HCT116 (cell line): ENCODE measurements around the gene NYAP1. TPM values are rescaled to one million over a fixed set of nuclear protein-coding genes. Genes with fewer than 3 reads are reported as not detected.

Experiments used
- ATAC-seq: fragments of 200-7000 bp; cut with Tn5 transposase; 2 replicates; pipeline ENCODE4 v1.9.1; 2020; ENCODE audit warnings: mild to moderate bottlenecking, moderate library complexity
- BruUV-seq: library from RNA; stranded (reverse); fragments of 400-500 nt; replicated peaks from 2 replicates; lab custom pipeline; 2021; lab: Mats Ljungman, UMichigan
- CTCF ChIA-PET: fragments of 300-600 bp; sonication (Branson Sonifier 250); formaldehyde crosslinking; loops from one replicate; lab custom pipeline; 2021; ENCODE audit warnings: antibody characterized with exemption; lab: Charles Lee
- POLR2A ChIA-PET: fragments of 300-600, 350-600 bp; sonication (Branson Sonifier 250); formaldehyde crosslinking; loops from one replicate; lab custom pipeline; 2021; ENCODE audit warnings: antibody characterized with exemption; lab: Charles Lee
- RAD21 ChIA-PET, 2 experiments: fragments of 300-600 bp; sonication (Branson Sonifier 250); formaldehyde crosslinking; loops; one replicate each; lab custom pipeline; 2023; ENCODE audit warnings: low total read pairs in 2 of 2; ENCODE audit not compliant: uncharacterized antibody in 2 of 2, unreplicated experiment in 2 of 2, low non-redundant PET in 1 of 2; lab: Charles Lee
- DNase-seq: peaks from one replicate; pipeline ENCODE4 v3.0.0-alpha.2; 2010; ENCODE audit warnings: low read depth, low spot score
- H2AFZ ChIP-seq: fragments of 200-600 bp; shearing (Covaris generic), sonication (generic); 2 replicates; pipeline ENCODE4 v1.6.1; 2017; ENCODE audit warnings: low read depth, mixed run types, mixed read lengths, antibody characterized with exemption, low read length; ENCODE audit not compliant: poor library complexity, severe bottlenecking
- H3K27ac ChIP-seq: 2 replicates; pipeline ENCODE4 v1.5.1; 2012; ENCODE audit warnings: low read depth, low read length
- H3K27me3 ChIP-seq: fragments of 200-600 bp; sonication (generic); 2 replicates; pipeline ENCODE4 v1.6.1; 2016; ENCODE audit warnings: mixed run types, low read length, mixed read lengths; ENCODE audit not compliant: insufficient read depth
- H3K36me3 ChIP-seq, 2 experiments: fragments of 200-500 bp in 1 of 2; fragments of 200-600 bp in 1 of 2; sonication (Bioruptor generic) in 1 of 2; sonication (generic) in 1 of 2; 2 replicates each; pipeline versions ENCODE4 v1.5.1 to v1.6.1; 2014 to 2016; ENCODE audit warnings: low read length in 2 of 2, inconsistent platforms in 1 of 2, mixed read lengths in 1 of 2, mixed run types in 1 of 2; ENCODE audit not compliant: insufficient read depth in 2 of 2, control insufficient read depth in 1 of 2
- H3K4me1 ChIP-seq, 2 experiments: fragments of 200-600 bp in 1 of 2; sonication (generic) in 1 of 2; 2 replicates each; pipeline versions ENCODE4 v1.5.1 to v1.6.1; 2012 to 2017; ENCODE audit warnings: low read length in 2 of 2, inconsistent platforms in 1 of 2, mild to moderate bottlenecking in 1 of 2, mixed read lengths in 1 of 2, mixed run types in 1 of 2, moderate library complexity in 1 of 2; ENCODE audit not compliant: insufficient read depth in 2 of 2, control insufficient read depth in 1 of 2
- H3K4me2 ChIP-seq: fragments of 200-600 bp; sonication (generic); 2 replicates; pipeline ENCODE4 v1.6.1; 2017; ENCODE audit warnings: mixed run types, low read length, mixed read lengths
- H3K4me3 ChIP-seq, 2 experiments: fragments of 200-600 bp in 1 of 2; sonication (generic) in 1 of 2; replicated peaks in 1 of 2; 2 replicates each; pipeline ENCODE4 v1.5.1; 2011 to 2016; ENCODE audit warnings: low read length in 2 of 2, control low read depth in 1 of 2, low read depth in 1 of 2, mild to moderate bottlenecking in 1 of 2, mixed read lengths in 1 of 2, mixed run types in 1 of 2
- H3K79me2 ChIP-seq: fragments of 200-600 bp; sonication (generic); 2 replicates; pipeline ENCODE4 v1.6.1; 2017; ENCODE audit warnings: mild to moderate bottlenecking, mixed run types, low read length, moderate library complexity, mixed read lengths; ENCODE audit not compliant: insufficient read depth
- H3K9ac ChIP-seq: fragments of 200-600 bp; sonication (generic); 2 replicates; pipeline ENCODE4 v1.6.1; 2016; ENCODE audit warnings: low read length, mixed read lengths
- H3K9me2 ChIP-seq: fragments of 200-600 bp; sonication (generic), shearing (Covaris generic); 2 replicates; pipeline ENCODE4 v1.6.1; 2017; ENCODE audit warnings: mixed run types, mild to moderate bottlenecking, moderate library complexity; ENCODE audit not compliant: insufficient read depth
- H3K9me3 ChIP-seq, 2 experiments: fragments of 200-500 bp in 1 of 2; fragments of 200-600 bp in 1 of 2; sonication (Bioruptor generic) in 1 of 2; sonication (generic) in 1 of 2; 2 replicates each; pipeline ENCODE4 v1.6.1; 2014 to 2017; ENCODE audit warnings: low read length in 2 of 2, mixed read lengths in 2 of 2, inconsistent platforms in 1 of 2, low read depth in 1 of 2, mild to moderate bottlenecking in 1 of 2, mixed run types in 1 of 2, moderate library complexity in 1 of 2; ENCODE audit not compliant: control insufficient read depth in 1 of 2, insufficient read depth in 1 of 2
- H4K20me1 ChIP-seq: fragments of 200-600 bp; sonication (generic), shearing (Covaris generic); 2 replicates; pipeline ENCODE4 v1.6.1; 2017; ENCODE audit warnings: mixed run types, mild to moderate bottlenecking, moderate library complexity; ENCODE audit not compliant: insufficient read depth
- ATF3 ChIP-seq: IDR thresholded peaks from 2 replicates; pipeline ENCODE4 v1.6.1; 2012
- CBX3 ChIP-seq: IDR thresholded peaks from 2 replicates; pipeline ENCODE4 v1.6.1; 2012; ENCODE audit warnings: low read depth
- ELF1 ChIP-seq: IDR thresholded peaks from 2 replicates; pipeline ENCODE4 v1.6.1; 2012; ENCODE audit warnings: low read depth, borderline replicate concordance
- JUND ChIP-seq: IDR thresholded peaks from 2 replicates; pipeline ENCODE4 v1.6.1; 2012
- POLR2AphosphoS5 ChIP-seq: IDR thresholded peaks from 2 replicates; pipeline ENCODE4 v1.6.1; 2011; ENCODE audit warnings: mild to moderate bottlenecking, low read depth, low read length, moderate library complexity
- RAD21 ChIP-seq: IDR thresholded peaks from 2 replicates; pipeline ENCODE4 v1.6.1; 2012; ENCODE audit warnings: low read depth, mild to moderate bottlenecking
- REST ChIP-seq: IDR thresholded peaks from 2 replicates; pipeline ENCODE4 v1.6.1; 2012; ENCODE audit warnings: low read depth
- SRF ChIP-seq: IDR thresholded peaks from 2 replicates; pipeline ENCODE4 v1.6.1; 2012; ENCODE audit warnings: low read depth
- TCF7L2 ChIP-seq: IDR thresholded peaks from 2 replicates; pipeline ENCODE4 v1.7.0; 2011; ENCODE audit warnings: borderline replicate concordance, inconsistent platforms; ENCODE audit not compliant: insufficient read depth, insufficient read length; ENCODE audit errors: extremely low read depth
- ZFX ChIP-seq: fragments of 450-650 bp; IDR thresholded peaks from 2 replicates; pipeline ENCODE4 v1.6.1; 2017
- ZNF274 ChIP-seq: fragments of 200-500 bp; sonication (Bioruptor generic); IDR thresholded peaks from 2 replicates; pipeline ENCODE4 v1.6.1; 2014; ENCODE audit warnings: mild to moderate bottlenecking, low read depth, low read length, inconsistent platforms
- intact Hi-C: fragments of 100-400 bp; cut with micrococcal nuclease; formaldehyde crosslinking; loops from 2 replicates; pipeline ENCODE4 v1.10.0; 2022
- total RNA-seq: library from RNA; stranded (reverse); gene quantifications from one replicate; pipeline ENCODE4 v1.2.1, GENCODE V29; 2021; ENCODE audit not compliant: unreplicated experiment

NYAP1 gene
- total RNA-seq, 1 experiment from 2014 or later, result 6.7 TPM

GRCh38 chr7:100493476-100494264, 9.9 kb downstream of the NYAP1 start:
- Histone ChIP-seq H3K36me3 (no peaks in the 10 kb centered on the region), H3K9ac (no peak overlapping the region), H3K9me2 (no peaks in the 10 kb centered on the region), H2AFZ (no peak overlapping the region), H3K79me2 (no peaks in the 10 kb centered on the region), H3K27ac (no peak overlapping the region), H3K27me3 (no peaks in the 10 kb centered on the region), H3K4me2 (no peak overlapping the region), H3K9me3 (no peaks in the 10 kb centered on the region), H3K4me3 (no peak overlapping the region), H3K4me1 (no peaks in the 10 kb centered on the region), H4K20me1 (no peaks in the 10 kb centered on the region)
- no TSS peak for BruUV-seq
- no peak for DNase-seq
- RAD21 ChIA-PET, result no interaction called here
- POLR2A ChIA-PET, result no interaction called here
- intact Hi-C loops, result no loop called here
- no peak for ATAC-seq
- CTCF ChIA-PET, result no interaction called here
- TF ChIP-seq RAD21 (no peak), SRF (no peak), REST (no peak)

- no peaks in the 10 kb centered on the region for H4K20me1 ChIP-seq
- intact Hi-C loops, result no loop called here
- no peak overlapping the region for H3K9ac ChIP-seq
- H3K4me3 ChIP-seq, result no peak overlapping the region
- no peak overlapping the region for H3K27ac ChIP-seq
- no peak for ATAC-seq
- no peak for TF ChIP-seq ATF3
- no peak for TF ChIP-seq ZNF274
- no peak for TF ChIP-seq POLR2AphosphoS5
- no peak for TF ChIP-seq TCF7L2
- no peak for TF ChIP-seq ELF1
- TF ChIP-seq ZFX, result no peak
- TF ChIP-seq JUND, result no peak
- TF ChIP-seq CBX3, result no peak
- no peak for TF ChIP-seq REST
- TF ChIP-seq, all 23 proteins: peak for 0
- BruUV-seq, result no TSS peak
- ChIA-PET POLR2A (interaction anchor here (0.8 kb wide), 1 partner anchor 9 kb away, joined by 3 read pairs; no protein-coding TSS in a partner anchor), RAD21 (interaction anchor here in 1 of 2 experiments (0.6 kb wide), 1 partner anchor 145 kb away, joined by 3 read pairs; no protein-coding TSS in a partner anchor), CTCF (interaction anchor here (1.0 kb wide), 1 partner anchor 14 kb away, joined by 5 read pairs; no protein-coding TSS in a partner anchor)
- no peaks in the 10 kb centered on the region for H3K9me3 ChIP-seq
- H3K4me2 ChIP-seq, result no peak overlapping the region
- no peak overlapping the region for H2AFZ ChIP-seq
- no peaks in the 10 kb centered on the region for H3K36me3 ChIP-seq
- DNase-seq, result no peak
- no peaks in the 10 kb centered on the region for H3K27me3 ChIP-seq
- H3K9me2 ChIP-seq, result no peaks in the 10 kb centered on the region
- H3K79me2 ChIP-seq, result no peaks in the 10 kb centered on the region
- H3K4me1 ChIP-seq, result peaks cover 0 to under 1% of the 10 kb centered on the region in 2 experiments; a peak in 1 of 4 replicates
These were observed 12.8 kb downstream of the NYAP1 start for GRCh38 chr7:100496509-100496908.
